HG03045 (cell line): ENCODE results near the gene FADS3.

Experiments
- ATAC-seq: cut with Tn5 transposase; IDR thresholded peaks from one replicate; pipeline ENCODE4 v1.9.1; 2021; ENCODE audit warnings: mild to moderate bottlenecking, moderate library complexity; ENCODE audit not compliant: unreplicated experiment

The FADS3 gene

GRCh38 chr11:61862714-61863547 lies 28.4 kb downstream of the FADS3 start:
- ATAC-seq = no peak

GRCh38 chr11:61861634-61862033 lies 29.7 kb downstream of the FADS3 start:
- no peak for ATAC-seq

- ATAC-seq = no peak
Observed at GRCh38 chr11:61860054-61860903, 31.1 kb downstream of the FADS3 start.

- ATAC-seq = no peak
Observed at GRCh38 chr11:61855939-61856680, 35.2 kb downstream of the FADS3 start.

GRCh38 chr11:61854966-61855714 lies 36.2 kb downstream of the FADS3 start:
- ATAC-seq = no peak

- no peak for ATAC-seq
Observed at GRCh38 chr11:61854206-61854895, 37.0 kb downstream of the FADS3 start.

- no peak for ATAC-seq
Observed at GRCh38 chr11:61853698-61854169, 37.6 kb downstream of the FADS3 start.

- ATAC-seq = no peak
Observed at GRCh38 chr11:61851900-61852295, 39.4 kb downstream of the FADS3 start.

GRCh38 chr11:61851113-61851899 lies 40.0 kb downstream of the FADS3 start:
- ATAC-seq = no peak

- ATAC-seq = no peak
Observed at GRCh38 chr11:61850687-61851086, 40.7 kb downstream of the FADS3 start.

GRCh38 chr11:61848631-61849030 lies 42.7 kb downstream of the FADS3 start:
- no peak for ATAC-seq

- no peak for ATAC-seq
Observed at GRCh38 chr11:61847914-61848581, 43.3 kb downstream of the FADS3 start.

GRCh38 chr11:61846362-61847020 lies 44.9 kb downstream of the FADS3 start:
- ATAC-seq = no peak

GRCh38 chr11:61844909-61845565 lies 46.3 kb downstream of the FADS3 start:
- no peak for ATAC-seq

GRCh38 chr11:61842528-61842820 lies 48.9 kb downstream of the FADS3 start:
- no peak for ATAC-seq

GRCh38 chr11:61841636-61842527 lies 49.5 kb downstream of the FADS3 start:
- no peak for ATAC-seq

- ATAC-seq = no peak
Observed at GRCh38 chr11:61840371-61840770, 51.0 kb downstream of the FADS3 start.
